ENCODE data around the gene TSPAN8. TPM values are rescaled to one million over a fixed set of nuclear protein-coding genes. Genes with fewer than 3 reads are reported as not detected.
"Not testable (repeated sequence)": the region's sequence is repeated elsewhere in the genome, so short reads cannot be mapped to it uniquely, and the experiment has no call there.

Gene TSPAN8
- total RNA-seq, 1 donor from 2014 or later, result 5.5 TPM

- no peaks in the 10 kb centered on the region for H3K9me3 ChIP-seq
- DNase-seq (ENCODE audit: low spot score in 2 of 2), result no peak
- intact Hi-C loops (cut with DNase I), result no loop called here
Measured at GRCh38 chr12:71128191-71128788, 29.5 kb downstream of the TSPAN8 start.

DNA sequence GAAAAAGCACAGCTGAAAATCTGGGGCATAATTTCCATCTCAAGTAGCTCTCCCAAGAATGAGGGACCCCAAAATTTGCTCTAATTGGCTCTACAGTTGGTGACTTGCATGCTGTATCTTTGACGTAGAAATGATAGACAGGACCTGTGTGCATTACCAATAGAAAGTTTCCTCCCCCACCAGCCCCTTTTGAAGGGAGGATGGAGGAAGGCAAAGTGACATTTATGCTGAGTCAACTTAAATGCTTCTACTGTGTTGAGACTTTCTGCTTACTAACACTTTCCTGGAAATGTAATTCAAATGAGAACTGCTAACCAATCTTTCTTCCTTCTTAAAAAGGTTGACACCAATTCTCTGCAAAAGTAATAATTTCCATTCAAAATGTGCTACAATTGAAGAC lies 31.9 kb downstream of the TSPAN8 start:
- H3K4me3 ChIP-seq, result no peak overlapping the region
- no peaks in the 10 kb centered on the region for H3K27me3 ChIP-seq
- TF ChIP-seq, protein P1, sequence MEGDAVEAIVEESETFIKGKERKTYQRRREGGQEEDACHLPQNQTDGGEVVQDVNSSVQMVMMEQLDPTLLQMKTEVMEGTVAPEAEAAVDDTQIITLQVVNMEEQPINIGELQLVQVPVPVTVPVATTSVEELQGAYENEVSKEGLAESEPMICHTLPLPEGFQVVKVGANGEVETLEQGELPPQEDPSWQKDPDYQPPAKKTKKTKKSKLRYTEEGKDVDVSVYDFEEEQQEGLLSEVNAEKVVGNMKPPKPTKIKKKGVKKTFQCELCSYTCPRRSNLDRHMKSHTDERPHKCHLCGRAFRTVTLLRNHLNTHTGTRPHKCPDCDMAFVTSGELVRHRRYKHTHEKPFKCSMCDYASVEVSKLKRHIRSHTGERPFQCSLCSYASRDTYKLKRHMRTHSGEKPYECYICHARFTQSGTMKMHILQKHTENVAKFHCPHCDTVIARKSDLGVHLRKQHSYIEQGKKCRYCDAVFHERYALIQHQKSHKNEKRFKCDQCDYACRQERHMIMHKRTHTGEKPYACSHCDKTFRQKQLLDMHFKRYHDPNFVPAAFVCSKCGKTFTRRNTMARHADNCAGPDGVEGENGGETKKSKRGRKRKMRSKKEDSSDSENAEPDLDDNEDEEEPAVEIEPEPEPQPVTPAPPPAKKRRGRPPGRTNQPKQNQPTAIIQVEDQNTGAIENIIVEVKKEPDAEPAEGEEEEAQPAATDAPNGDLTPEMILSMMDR (IDR thresholded peaks at IDR 0.05), result no peak
- DNase-seq (ENCODE audit: low spot score in 2 of 2), result no peak
- no peaks in the 10 kb centered on the region for H3K4me1 ChIP-seq
- intact Hi-C loops (cut with DNase I), result no loop called here
- H3K9me3 ChIP-seq, result no peaks in the 10 kb centered on the region
- no peaks in the 10 kb centered on the region for H3K36me3 ChIP-seq
- H3K27ac ChIP-seq, result no peak overlapping the region

More at GRCh38 chr12:71128191-71128788, 29.5 kb downstream of the TSPAN8 start:
- Histone ChIP-seq H3K4me1 (no peaks in the 10 kb centered on the region), H3K27me3 (no peaks in the 10 kb centered on the region), H3K4me3 (no peak overlapping the region), H3K27ac (no peak overlapping the region), H3K36me3 (no peaks in the 10 kb centered on the region)
- TF ChIP-seq, protein P1 (IDR thresholded peaks at IDR 0.05), result no peak

GRCh38 chr12:71125515-71125914 lies 32.3 kb downstream of the TSPAN8 start:
- H3K4me1 ChIP-seq, result no peaks in the 10 kb centered on the region
- H3K4me3 ChIP-seq, result no peak overlapping the region
- no peaks in the 10 kb centered on the region for H3K36me3 ChIP-seq
- H3K9me3 ChIP-seq, result no peaks in the 10 kb centered on the region
- no peaks in the 10 kb centered on the region for H3K27me3 ChIP-seq
- no peak for DNase-seq (ENCODE audit: low spot score in 2 of 2)
- TF ChIP-seq, protein P1 (IDR thresholded peaks at IDR 0.05), result no peak
- H3K27ac ChIP-seq, result no peak overlapping the region
- intact Hi-C loops (cut with DNase I), result no loop called here

DNA sequence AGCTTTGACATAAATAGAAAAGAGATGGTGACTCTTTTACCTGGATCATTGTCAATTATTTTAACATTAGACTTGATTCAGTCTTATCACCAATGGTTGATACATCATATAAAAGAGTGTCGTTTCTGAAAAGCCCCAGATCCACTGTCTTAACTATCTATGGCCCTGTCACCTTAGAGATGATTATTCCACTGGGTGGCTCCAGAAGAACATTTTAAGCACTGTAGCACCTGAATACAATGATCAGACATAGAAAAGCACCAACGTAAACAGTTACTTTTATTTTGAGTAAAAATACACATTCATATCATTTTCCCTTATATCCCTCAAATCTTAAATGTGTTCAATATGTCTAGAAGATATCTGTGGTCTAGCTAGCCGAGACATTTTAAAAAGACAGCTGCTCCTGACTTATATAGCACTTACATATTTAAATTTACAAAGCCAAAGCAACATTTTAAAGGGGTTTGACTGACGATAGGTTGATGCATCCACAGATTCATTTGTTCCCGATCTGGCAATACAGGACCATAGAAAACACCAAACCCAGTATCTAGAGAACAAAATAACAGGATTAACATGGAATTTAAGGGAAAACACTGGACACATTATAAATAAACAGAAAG lies 32.9 kb downstream of the TSPAN8 start:
- intact Hi-C loops (cut with DNase I), result no loop called here
- Histone ChIP-seq H3K4me3 (no peak overlapping the region), H3K36me3 (no peaks in the 10 kb centered on the region), H3K4me1 (no peaks in the 10 kb centered on the region), H3K9me3 (no peaks in the 10 kb centered on the region), H3K27ac (no peak overlapping the region), H3K27me3 (no peaks in the 10 kb centered on the region)
- no peak for DNase-seq (ENCODE audit: low spot score in 2 of 2)
- TF ChIP-seq, protein P1 (IDR thresholded peaks at IDR 0.05), result no peak

DNA sequence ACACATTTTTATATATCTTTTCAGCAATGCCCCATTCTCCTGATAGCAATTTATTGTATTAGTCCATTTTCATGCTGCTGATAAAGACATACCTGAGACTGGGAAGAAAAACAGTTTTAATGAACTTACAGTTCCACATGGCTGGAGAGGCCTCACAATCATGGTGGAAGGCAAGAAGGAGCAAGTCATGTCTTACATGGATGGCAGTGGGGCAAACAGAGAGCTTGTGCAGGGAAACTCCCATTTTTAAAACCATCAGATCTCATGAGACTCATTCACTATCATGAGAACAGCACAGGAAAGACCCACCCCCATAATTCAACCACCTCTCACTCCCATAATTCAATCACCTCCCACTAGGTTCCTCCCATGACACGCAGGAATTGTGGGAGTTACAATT lies 44.7 kb downstream of the TSPAN8 start:
- DNase-seq (ENCODE audit: low spot score in 2 of 2); H3K36me3 ChIP-seq; H3K9me3 ChIP-seq; H3K4me1 ChIP-seq; H3K4me3 ChIP-seq; intact Hi-C loops (cut with DNase I); H3K27ac ChIP-seq; H3K27me3 ChIP-seq: not testable (repeated sequence)

- intact Hi-C loops (cut with DNase I), result no loop called here
- H3K4me1 ChIP-seq, result peaks cover 0 to 7% of the 10 kb centered on the region in 2 donors
- no peaks in the 10 kb centered on the region for H3K36me3 ChIP-seq
- TF ChIP-seq, protein P1 (IDR thresholded peaks at IDR 0.05), result no peak
- no peaks in the 10 kb centered on the region for H3K9me3 ChIP-seq
- H3K4me3 ChIP-seq, result no peak overlapping the region
- no peak overlapping the region for H3K27ac ChIP-seq
- no peaks in the 10 kb centered on the region for H3K27me3 ChIP-seq
- no peak for DNase-seq (ENCODE audit: low spot score in 2 of 2)
Measured at GRCh38 chr12:71109834-71110233, 48.0 kb downstream of the TSPAN8 start.
